ENCODE data around the gene SLC22A5.
"Not testable (repeated sequence)": the region's sequence is repeated elsewhere in the genome, so short reads cannot be mapped to it uniquely, and the experiment has no call there.

SLC22A5 gene

DNA sequence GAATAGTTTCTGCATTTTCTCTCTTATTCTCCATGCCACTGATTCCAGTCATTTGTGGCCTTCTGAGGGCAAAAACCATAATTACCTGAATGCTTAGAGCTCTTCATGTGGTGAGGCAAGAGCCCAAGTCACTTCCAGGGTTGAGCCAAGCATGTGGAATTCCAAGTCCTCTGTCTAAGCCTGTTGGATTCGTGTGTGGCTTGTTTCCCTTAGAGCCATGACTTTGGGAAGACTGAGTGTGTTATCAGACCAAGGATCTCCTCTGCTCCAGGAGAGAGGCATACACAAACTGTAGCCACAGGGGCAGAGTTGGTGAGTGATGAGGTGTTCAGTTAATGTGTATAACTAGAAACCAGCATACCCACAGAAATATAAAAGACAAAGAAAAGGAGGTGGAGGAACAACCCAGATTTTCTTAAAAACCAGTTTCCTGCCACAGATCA is 27.1 kb downstream of the SLC22A5 start:
- TF ChIP-seq, protein P1, sequence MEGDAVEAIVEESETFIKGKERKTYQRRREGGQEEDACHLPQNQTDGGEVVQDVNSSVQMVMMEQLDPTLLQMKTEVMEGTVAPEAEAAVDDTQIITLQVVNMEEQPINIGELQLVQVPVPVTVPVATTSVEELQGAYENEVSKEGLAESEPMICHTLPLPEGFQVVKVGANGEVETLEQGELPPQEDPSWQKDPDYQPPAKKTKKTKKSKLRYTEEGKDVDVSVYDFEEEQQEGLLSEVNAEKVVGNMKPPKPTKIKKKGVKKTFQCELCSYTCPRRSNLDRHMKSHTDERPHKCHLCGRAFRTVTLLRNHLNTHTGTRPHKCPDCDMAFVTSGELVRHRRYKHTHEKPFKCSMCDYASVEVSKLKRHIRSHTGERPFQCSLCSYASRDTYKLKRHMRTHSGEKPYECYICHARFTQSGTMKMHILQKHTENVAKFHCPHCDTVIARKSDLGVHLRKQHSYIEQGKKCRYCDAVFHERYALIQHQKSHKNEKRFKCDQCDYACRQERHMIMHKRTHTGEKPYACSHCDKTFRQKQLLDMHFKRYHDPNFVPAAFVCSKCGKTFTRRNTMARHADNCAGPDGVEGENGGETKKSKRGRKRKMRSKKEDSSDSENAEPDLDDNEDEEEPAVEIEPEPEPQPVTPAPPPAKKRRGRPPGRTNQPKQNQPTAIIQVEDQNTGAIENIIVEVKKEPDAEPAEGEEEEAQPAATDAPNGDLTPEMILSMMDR (IDR thresholded peaks at IDR 0.05), result no peak
- Mint-ChIP-seq H3K27ac (no peak overlapping the region), H3K36me3 (ENCODE audit: low read depth) (no peaks in the 10 kb centered on the region), H3K9me3 (peaks cover 18% of the 10 kb centered on the region), H3K4me3 (no peak overlapping the region), H3K27me3 (ENCODE audit: low read depth, poor library complexity) (peaks cover 34% of the 10 kb centered on the region), H3K4me1 (peaks cover 50% of the 10 kb centered on the region)
- no peak for DNase-seq

DNA sequence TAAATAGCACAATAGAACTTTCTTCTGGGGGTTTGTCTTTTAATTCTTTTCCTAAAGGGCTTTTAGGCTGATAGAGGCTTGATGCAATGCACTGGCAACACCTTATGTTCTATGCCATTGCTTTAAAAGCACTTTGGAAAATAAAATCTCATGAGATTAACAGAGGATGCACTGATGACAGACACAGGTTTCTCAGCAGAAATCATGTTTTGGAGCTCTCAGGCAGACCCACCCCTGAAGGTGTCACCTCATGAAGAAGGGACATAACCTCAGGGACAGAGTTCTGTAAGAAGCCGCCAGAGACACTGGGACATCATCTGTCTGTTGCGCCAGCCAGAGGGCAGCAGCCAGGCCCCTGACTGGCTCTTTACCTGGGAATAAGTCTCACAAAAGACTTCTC is 27.7 kb downstream of the SLC22A5 start:
- H3K36me3 Mint-ChIP-seq (ENCODE audit: low read depth), result no peaks in the 10 kb centered on the region
- peaks cover 45% of the 10 kb centered on the region for H3K4me1 Mint-ChIP-seq
- H3K4me3 Mint-ChIP-seq, result no peak overlapping the region
- H3K9me3 Mint-ChIP-seq, result peaks cover 23% of the 10 kb centered on the region
- peaks cover 40% of the 10 kb centered on the region for H3K27me3 Mint-ChIP-seq (ENCODE audit: low read depth, poor library complexity)
- no peak for DNase-seq
- H3K27ac Mint-ChIP-seq, result no peak overlapping the region
- TF ChIP-seq, protein P1 (IDR thresholded peaks at IDR 0.05), result no peak

DNA sequence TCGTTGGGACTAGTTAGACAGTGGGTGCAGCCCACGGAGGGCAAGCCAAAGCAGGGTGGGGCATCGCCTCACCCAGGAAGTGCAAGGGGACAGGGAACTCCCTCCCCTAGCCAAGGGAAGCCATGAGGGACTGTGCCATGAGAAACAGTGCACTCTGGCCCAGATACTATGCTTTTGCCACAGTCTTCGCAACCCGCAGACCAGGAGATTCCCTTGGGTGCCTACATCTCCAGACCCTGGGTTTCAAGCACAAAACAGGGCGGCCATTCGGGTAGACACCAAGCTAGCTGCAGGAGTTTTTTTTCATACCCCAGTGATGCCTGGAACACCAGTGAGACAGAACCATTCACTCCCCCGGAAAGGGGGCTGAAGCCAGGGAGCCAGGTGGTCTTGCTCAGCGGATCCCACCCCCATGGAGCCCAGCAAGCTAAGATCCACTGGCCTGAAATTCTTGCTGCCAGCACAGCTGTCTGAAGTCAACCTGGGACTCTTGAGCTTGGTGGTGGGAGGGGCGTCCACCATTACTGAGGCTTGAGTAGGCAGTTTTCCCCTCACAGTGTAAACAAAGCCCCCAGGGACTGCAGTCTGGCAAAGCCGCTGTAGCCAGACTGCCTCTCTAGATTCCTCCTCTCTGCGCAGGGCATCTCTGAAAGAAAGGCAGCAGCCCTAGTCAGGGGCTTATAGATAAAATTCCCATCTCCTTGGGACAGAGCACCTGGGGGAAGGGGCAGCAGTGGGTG is 28.6 kb downstream of the SLC22A5 start:
- peaks cover 45% of the 10 kb centered on the region for H3K4me1 Mint-ChIP-seq
- H3K4me3 Mint-ChIP-seq; DNase-seq; H3K27ac Mint-ChIP-seq; H3K36me3 Mint-ChIP-seq (ENCODE audit: low read depth): not testable (repeated sequence)
- peaks cover 49% of the 10 kb centered on the region for H3K27me3 Mint-ChIP-seq (ENCODE audit: low read depth, poor library complexity)
- peaks cover 30% of the 10 kb centered on the region for H3K9me3 Mint-ChIP-seq

DNA sequence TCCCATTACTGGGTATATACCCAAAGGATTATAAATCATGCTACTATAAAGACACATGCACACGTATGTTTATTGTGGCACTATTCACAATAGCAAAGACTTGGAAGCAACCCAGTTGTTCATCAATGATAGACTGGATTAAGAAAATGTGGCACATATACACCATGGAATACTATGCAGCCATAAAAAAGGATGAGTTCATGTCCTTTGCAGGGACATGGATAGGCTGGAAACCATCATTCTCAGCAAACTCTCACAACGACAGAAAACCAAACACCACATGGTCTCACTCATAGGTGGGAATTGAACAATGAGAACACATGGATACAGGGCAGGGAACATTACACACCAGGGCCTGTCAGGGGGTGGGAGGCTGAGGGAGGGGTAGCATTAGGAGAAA is 34.5 kb downstream of the SLC22A5 start:
- Mint-ChIP-seq H3K9me3 (peaks cover 42% of the 10 kb centered on the region), H3K27me3 (ENCODE audit: low read depth, poor library complexity) (peaks cover 72% of the 10 kb centered on the region)
- H3K4me1 Mint-ChIP-seq; H3K36me3 Mint-ChIP-seq (ENCODE audit: low read depth); H3K4me3 Mint-ChIP-seq; DNase-seq; H3K27ac Mint-ChIP-seq: not testable (repeated sequence)

DNA sequence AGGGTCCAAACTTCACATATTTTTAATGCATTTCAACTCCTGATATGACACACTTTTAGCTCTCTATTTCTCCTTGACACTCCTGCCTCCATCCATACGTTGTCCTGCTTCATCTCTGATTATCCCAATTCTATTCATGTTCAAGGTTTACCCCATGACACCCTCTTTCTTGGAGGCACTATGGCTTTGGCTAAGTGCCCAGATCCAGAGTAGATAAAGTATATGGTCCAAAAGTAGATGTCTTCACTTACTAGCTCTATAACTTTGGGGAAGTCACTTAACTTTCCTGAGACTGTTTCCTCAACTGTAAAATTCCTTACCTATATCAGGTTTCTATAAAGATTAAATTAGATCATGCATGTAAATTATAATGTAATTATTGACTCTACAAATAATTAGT is 36.1 kb downstream of the SLC22A5 start:
- TF ChIP-seq, protein P1 (IDR thresholded peaks at IDR 0.05), result no peak
- Mint-ChIP-seq H3K4me3 (no peak overlapping the region), H3K27me3 (ENCODE audit: low read depth, poor library complexity) (peaks cover 72% of the 10 kb centered on the region), H3K27ac (no peak overlapping the region), H3K9me3 (peaks cover 35% of the 10 kb centered on the region), H3K4me1 (no peaks in the 10 kb centered on the region), H3K36me3 (ENCODE audit: low read depth) (peaks cover 8% of the 10 kb centered on the region)
- no peak for DNase-seq

DNA sequence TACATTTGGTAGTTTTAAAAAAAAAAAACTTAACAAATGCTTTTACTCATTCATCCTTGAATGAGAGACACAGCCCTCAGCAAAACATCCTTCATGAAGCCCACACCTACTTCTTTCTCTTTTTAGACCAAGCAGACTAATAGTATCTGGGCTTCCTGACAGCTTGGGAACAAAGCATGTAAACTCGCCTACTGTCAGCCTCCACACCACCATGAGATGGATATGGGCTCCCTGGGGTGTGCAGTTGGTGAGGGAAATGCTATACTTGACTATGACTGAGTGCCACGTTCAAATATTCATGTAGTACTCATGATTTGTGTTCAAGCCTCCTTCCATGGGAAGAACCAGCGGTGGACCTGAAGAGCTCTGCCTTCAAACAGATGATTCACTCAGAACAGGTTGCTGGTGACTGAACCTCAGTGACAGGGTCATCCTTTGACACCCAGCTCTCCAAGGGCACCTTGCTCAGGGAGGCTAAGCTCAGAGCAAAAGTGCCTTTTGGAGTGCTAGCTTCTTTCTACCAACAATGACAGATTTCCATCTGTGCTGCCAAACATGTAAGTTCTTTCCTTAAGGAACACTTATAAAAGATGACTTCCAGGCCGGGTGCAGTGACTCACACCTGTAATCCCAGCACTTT is 36.8 kb downstream of the SLC22A5 start:
- no peak for DNase-seq
- Mint-ChIP-seq H3K27me3 (ENCODE audit: low read depth, poor library complexity) (peaks cover 66% of the 10 kb centered on the region), H3K4me1 (peaks cover 2% of the 10 kb centered on the region), H3K9me3 (peaks cover 29% of the 10 kb centered on the region), H3K4me3 (no peak overlapping the region), H3K36me3 (ENCODE audit: low read depth) (peaks cover 8% of the 10 kb centered on the region), H3K27ac (no peak overlapping the region)
- TF ChIP-seq, protein P1 (IDR thresholded peaks at IDR 0.05), result no peak

DNA sequence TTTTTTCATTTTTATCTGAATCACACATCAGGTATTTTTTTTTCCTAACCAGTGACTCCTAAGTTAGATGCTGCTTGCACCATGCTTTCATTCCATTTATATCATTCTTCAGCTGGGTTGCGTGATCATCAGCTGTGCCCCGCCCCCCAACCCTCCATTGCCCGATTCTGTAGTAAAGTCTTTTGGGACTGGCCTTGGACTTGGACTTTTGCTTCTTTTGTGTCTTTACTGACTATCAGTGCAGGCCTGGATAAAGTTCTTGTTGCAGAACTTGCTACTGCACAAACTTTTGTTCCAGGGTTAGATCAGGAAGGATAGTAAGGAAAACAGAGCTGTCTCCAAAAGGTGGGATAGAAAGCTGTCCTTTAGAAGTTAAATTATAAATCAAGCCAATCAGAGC is 38.5 kb downstream of the SLC22A5 start:
- TF ChIP-seq, protein P1 (IDR thresholded peaks at IDR 0.05), result no peak
- H3K36me3 Mint-ChIP-seq (ENCODE audit: low read depth), result peaks cover 8% of the 10 kb centered on the region
- peaks cover 16% of the 10 kb centered on the region for H3K9me3 Mint-ChIP-seq
- no peak overlapping the region for H3K27ac Mint-ChIP-seq
- H3K4me1 Mint-ChIP-seq, result peaks cover 6% of the 10 kb centered on the region
- H3K27me3 Mint-ChIP-seq (ENCODE audit: low read depth, poor library complexity), result peaks cover 49% of the 10 kb centered on the region
- DNase-seq, result no peak
- no peak overlapping the region for H3K4me3 Mint-ChIP-seq

All from nephron progenitor cell (in vitro differentiated cells).